ENCODE data around the gene KATNIP. TPM values are rescaled to one million over a fixed set of nuclear protein-coding genes. Genes with fewer than 3 reads are reported as not detected.

KATNIP gene
- total RNA-seq, 6 donors from 2014 or later, result 19.9 to 79.6 (median 38.6) TPM

DNA sequence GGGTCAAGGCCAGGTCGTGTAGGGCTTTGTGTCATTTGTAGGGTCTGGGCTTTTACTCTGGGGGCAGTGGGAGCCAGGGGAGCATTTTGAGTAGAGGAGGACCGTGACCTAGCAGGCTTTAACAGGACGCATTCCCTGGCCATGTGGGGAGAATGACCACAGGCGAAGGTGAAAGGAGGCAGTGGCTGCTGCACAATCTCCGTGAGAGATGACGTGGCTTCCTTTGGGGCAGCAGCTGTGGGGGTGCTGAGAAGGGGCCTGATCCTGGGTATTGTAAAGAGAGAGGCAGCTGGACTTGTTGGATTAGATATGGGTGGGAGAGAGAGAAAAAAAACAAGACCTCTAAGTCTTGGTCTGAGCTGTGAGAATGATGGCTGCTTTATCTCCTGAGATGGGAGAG is 46.0 kb downstream of the KATNIP start:
- 80% methylated on average over 6 of the region's 6 CpGs for WGBS, 2 donors
- Histone ChIP-seq H3K4me1 (no peaks in the 10 kb centered on the region), H3K4me3 (no peak overlapping the region), H3K9me3 (no peaks in the 10 kb centered on the region), H3K27me3 (no peaks in the 10 kb centered on the region), H3K36me3 (peaks cover 0 to 3% (median 1%) of the 10 kb centered on the region in 4 donors), H3K27ac (no peak overlapping the region)
- DNase-seq (no peak), ATAC-seq (ENCODE audit: low FRiP score in 2 of 2) (no peak)
- TF ChIP-seq, protein P1, sequence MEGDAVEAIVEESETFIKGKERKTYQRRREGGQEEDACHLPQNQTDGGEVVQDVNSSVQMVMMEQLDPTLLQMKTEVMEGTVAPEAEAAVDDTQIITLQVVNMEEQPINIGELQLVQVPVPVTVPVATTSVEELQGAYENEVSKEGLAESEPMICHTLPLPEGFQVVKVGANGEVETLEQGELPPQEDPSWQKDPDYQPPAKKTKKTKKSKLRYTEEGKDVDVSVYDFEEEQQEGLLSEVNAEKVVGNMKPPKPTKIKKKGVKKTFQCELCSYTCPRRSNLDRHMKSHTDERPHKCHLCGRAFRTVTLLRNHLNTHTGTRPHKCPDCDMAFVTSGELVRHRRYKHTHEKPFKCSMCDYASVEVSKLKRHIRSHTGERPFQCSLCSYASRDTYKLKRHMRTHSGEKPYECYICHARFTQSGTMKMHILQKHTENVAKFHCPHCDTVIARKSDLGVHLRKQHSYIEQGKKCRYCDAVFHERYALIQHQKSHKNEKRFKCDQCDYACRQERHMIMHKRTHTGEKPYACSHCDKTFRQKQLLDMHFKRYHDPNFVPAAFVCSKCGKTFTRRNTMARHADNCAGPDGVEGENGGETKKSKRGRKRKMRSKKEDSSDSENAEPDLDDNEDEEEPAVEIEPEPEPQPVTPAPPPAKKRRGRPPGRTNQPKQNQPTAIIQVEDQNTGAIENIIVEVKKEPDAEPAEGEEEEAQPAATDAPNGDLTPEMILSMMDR (IDR thresholded peaks at IDR 0.05), result no peak
- TF ChIP-seq EP300 (IDR thresholded peaks at IDR 0.05), result no peak
- no peak for TF ChIP-seq POLR2AphosphoS5 (IDR thresholded peaks at IDR 0.05)
- no peak for TF ChIP-seq POLR2A (IDR thresholded peaks at IDR 0.05)

DNA sequence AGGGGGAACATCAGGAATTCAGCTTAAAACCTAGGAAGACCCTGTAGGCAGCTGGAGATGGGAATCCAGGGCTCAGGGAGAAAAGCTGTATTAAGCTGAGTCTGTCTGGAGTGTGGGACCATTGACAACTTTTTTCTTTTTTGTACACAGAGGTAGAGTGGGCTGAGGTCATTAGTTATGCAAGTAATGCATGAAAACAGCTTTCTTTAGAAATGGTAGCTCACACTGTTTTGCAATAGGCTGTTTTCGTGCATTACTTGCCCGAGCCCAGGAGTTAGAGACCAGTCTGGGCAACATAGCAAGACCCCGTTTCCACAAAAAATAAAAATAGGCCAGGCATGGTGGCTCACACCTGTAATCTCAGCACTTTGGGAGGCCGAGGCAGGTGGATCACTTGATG is 46.5 kb downstream of the KATNIP start:
- no peak for TF ChIP-seq POLR2AphosphoS5 (IDR thresholded peaks at IDR 0.05)
- TF ChIP-seq POLR2A (IDR thresholded peaks at IDR 0.05), result no peak
- TF ChIP-seq, protein P1 (IDR thresholded peaks at IDR 0.05), result no peak
- TF ChIP-seq EP300 (IDR thresholded peaks at IDR 0.05), result no peak
- no peaks in the 10 kb centered on the region for H3K9me3 ChIP-seq
- 82 to 91% methylated on average over 4 of the region's 4 CpGs for WGBS, 2 donors
- no peaks in the 10 kb centered on the region for H3K4me1 ChIP-seq
- no peak overlapping the region for H3K27ac ChIP-seq
- no peaks in the 10 kb centered on the region for H3K27me3 ChIP-seq
- H3K36me3 ChIP-seq, result peaks cover 0 to 3% (median 1%) of the 10 kb centered on the region in 4 donors
- ATAC-seq (ENCODE audit: low FRiP score in 2 of 2) (no peak), DNase-seq (no peak)
- no peak overlapping the region for H3K4me3 ChIP-seq

DNA sequence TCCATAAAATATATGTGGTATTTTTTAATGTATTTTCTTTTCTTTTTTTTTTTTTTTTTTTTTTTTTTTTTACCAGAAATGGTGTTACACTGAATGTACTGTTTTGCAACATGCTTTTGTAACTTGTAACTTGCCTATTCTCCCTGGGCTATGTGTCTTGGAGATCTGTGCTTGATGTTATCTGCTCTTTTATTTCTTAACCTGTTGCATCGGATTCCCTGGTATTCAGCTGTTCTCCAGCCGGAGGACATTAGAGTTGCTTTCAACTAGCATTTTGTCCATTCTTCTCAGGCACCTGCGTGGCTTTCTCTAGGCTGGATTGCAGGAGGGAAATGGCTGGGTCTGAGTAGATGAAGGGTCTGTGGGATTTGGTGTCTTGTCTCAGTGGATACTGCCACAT is 47.4 kb downstream of the KATNIP start:
- DNase-seq (no peak), ATAC-seq (ENCODE audit: low FRiP score in 2 of 2) (no peak)
- H3K9me3 ChIP-seq, result no peaks in the 10 kb centered on the region
- H3K4me3 ChIP-seq, result no peak overlapping the region
- H3K27ac ChIP-seq, result no peak overlapping the region
- TF ChIP-seq POLR2AphosphoS5 (IDR thresholded peaks at IDR 0.05), result no peak
- TF ChIP-seq, protein P1 (IDR thresholded peaks at IDR 0.05), result no peak
- no peaks in the 10 kb centered on the region for H3K4me1 ChIP-seq
- peaks cover 0 to 3% (median 1%) of the 10 kb centered on the region in 4 donors for H3K36me3 ChIP-seq
- no peaks in the 10 kb centered on the region for H3K27me3 ChIP-seq
- WGBS, 2 donors, result 82 to 90% methylated on average over 3 of the region's 3 CpGs

DNA sequence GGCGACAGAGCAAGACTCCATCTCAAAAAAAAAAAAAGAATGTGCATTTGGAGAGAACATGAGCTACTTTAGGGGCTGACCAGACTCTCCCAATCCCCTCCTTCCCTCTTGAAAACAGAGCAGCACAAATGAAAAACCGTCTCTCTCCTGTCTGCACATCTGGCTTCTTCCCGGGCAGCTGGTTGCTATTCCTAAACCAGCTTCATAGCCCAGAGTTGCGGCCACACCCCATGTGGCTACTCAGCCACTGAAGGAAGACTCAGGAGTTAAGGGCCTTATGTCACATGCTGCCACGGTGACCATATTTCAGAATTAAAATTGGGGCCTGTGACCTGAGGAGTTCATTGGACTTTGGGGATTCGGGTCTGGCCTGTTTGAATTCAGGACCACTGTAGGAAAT is 48.3 kb downstream of the KATNIP start:
- no peak for DNase-seq

More for the DNA sequence above, 48.3 kb downstream of the KATNIP start:
- no peaks in the 10 kb centered on the region for H3K27me3 ChIP-seq
- H3K27ac ChIP-seq, result no peak overlapping the region
- H3K4me3 ChIP-seq, result no peak overlapping the region
- 92 to 96% methylated on average over 6 of the region's 6 CpGs for WGBS, 2 donors
- H3K9me3 ChIP-seq, result no peaks in the 10 kb centered on the region
- TF ChIP-seq POLR2AphosphoS5 (IDR thresholded peaks at IDR 0.05), result no peak
- no peak for TF ChIP-seq EP300 (IDR thresholded peaks at IDR 0.05)
- TF ChIP-seq POLR2A (IDR thresholded peaks at IDR 0.05), result no peak
- TF ChIP-seq, protein P1 (IDR thresholded peaks at IDR 0.05), result no peak
- no peaks in the 10 kb centered on the region for H3K4me1 ChIP-seq
- peaks cover 0 to 3% (median 0%) of the 10 kb centered on the region in 4 donors for H3K36me3 ChIP-seq
- ATAC-seq (ENCODE audit: low FRiP score in 2 of 2), result no peak

Measured in upper lobe of left lung (tissue), 6 donors.